LoVo (cell line): ENCODE results near the gene ALDH1A2.

Source experiments
- DNase-seq: peaks from one replicate; pipeline ENCODE4 v3.0.0-alpha.2; 2016; ENCODE audit warnings: low spot score

ALDH1A2 gene

DNA sequence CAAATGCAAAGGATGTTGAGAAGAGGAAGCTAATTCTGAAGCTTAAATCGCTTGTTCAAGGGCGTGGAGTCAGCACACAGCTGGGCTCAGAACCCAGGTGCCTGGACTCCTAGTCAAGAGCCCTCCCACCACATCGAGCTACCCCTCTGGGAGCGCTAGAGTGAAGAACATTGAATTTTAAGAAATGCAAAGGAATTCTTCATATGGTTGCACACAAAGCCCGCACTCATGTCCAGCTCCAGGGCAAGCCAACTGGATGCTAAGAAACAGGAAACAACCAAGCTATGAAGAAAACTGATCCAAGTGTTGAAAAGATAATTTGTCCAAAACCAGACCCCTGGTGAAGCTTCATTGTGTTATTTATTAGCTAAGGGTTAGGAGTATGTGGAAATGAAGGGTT is 122.3 kb downstream of the ALDH1A2 start:
- DNase-seq, result no peak

GRCh38 chr15:57941816-57942215 is 123.7 kb downstream of the ALDH1A2 start:
- no peak for DNase-seq

- no peak for DNase-seq
These were observed 133.2 kb downstream of the ALDH1A2 start for GRCh38 chr15:57932348-57932747.

- no peak for DNase-seq
These were observed 133.9 kb downstream of the ALDH1A2 start for GRCh38 chr15:57931570-57931969.

DNA sequence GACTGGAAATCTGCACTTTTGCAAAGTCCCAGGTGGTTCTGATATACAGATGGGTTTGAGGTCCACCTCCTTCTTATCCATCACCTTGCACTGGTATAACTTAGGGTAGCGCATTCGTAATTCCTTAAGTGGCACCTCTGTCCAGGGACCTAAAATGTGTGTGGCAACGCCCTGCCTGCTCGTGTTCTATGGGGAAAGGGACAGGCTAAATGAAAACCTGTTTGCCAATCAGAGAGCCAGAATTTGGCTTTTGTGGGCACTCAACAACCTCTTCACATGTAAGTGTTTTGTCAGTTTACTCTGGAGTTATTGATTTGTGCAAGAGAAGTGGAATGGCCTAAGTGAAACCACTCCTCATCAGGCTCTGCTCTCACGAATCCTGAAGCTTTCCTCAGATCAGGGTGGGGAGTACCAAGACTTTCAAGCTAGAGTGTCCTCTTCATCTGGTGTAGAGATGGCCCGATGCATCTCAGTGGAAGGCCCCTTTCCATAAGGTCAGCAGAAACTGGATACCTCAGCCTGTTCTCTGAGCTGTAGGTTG is 138.3 kb downstream of the ALDH1A2 start:
- DNase-seq, result no peak

DNA sequence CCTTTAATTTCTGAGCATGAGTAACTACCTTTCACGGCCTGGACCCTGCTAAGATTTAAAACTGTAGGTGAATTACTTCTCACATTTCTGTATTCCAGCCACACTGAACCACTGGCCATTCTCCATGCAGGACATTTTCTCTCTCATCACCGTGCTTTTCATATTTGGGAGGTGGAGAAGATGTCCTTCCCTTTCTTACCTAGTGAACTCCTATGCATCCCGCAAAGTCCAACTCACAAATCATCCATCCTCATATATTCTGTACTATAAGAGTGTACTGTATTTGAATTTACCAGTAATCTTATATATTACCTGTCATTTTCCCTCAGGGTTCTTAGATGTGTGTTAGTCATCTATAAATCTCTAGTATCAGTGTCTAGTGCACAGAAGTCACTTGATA is 139.9 kb downstream of the ALDH1A2 start:
- DNase-seq, result no peak

GRCh38 chr15:57924598-57924997 is 140.9 kb downstream of the ALDH1A2 start:
- DNase-seq, result no peak

- no peak for DNase-seq
These were observed 141.8 kb downstream of the ALDH1A2 start for GRCh38 chr15:57923750-57924149.

- DNase-seq, result no peak
These were observed 142.2 kb downstream of the ALDH1A2 start for GRCh38 chr15:57923306-57923705.

DNA sequence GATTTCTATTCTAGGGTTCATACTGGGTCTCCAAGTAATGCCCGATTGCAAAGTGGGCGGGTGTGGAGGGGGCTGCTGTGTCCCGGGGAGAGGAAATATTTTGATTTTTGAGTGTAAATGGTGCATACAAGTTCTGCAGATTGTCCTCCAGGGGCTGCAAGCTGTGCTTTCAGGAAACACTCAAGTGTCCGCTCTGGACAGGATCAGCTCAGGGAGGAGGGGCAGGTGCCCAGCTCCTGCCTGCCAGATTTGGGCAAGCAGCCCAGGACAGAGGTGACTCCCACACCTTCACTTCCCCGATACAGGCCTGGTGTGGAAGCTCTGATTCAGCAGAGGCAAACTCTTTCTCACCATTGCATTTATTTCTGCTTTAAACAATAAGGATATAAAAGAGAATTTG is 142.7 kb downstream of the ALDH1A2 start:
- DNase-seq, result no peak

DNA sequence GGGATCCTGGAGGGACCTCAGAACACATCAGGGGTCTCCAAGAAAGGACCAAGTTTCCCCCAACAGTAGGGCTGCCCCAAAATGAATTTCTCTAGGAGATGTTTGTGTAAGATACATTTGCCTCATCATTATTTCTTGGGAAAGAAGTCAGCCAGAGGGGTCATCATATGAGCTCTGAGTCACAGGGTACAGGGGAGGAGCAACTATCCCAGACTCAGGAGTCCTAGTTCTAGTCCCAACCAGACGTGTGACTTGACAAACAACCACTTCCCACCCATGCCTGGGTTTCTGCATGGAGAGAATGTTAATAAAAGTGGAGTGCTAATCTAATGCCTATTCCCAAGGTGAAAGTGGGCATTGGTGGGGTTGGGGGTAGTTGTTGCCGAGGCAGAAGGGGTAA is 144.1 kb downstream of the ALDH1A2 start:
- no peak for DNase-seq

GRCh38 chr15:57920911-57921310 is 144.6 kb downstream of the ALDH1A2 start:
- no peak for DNase-seq

- DNase-seq, result no peak
These were observed 145.8 kb downstream of the ALDH1A2 start for GRCh38 chr15:57919754-57920153.

DNA sequence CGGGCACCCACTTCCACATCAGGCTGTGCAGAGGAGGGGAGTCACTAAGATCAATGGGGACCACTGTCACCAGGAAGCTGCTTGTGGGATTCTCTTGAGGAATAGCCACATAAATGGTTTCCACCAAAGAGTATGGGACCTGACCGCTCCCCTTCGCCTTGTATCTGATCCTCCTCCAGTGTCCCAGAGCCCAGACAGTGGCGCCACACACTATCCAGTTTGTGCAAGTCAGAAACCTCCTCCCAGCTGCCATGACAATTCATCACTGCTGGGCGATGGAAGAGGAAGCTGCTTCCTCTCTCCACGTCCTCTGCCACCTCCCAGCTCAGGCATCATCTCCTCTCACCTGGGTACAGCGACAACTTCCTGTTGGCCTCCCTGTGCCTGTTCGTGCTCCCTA is 147.5 kb downstream of the ALDH1A2 start:
- DNase-seq, result no peak

GRCh38 chr15:57916695-57917094 is 148.8 kb downstream of the ALDH1A2 start:
- no peak for DNase-seq

- no peak for DNase-seq
These were observed 149.5 kb downstream of the ALDH1A2 start for GRCh38 chr15:57915827-57916531.

DNA sequence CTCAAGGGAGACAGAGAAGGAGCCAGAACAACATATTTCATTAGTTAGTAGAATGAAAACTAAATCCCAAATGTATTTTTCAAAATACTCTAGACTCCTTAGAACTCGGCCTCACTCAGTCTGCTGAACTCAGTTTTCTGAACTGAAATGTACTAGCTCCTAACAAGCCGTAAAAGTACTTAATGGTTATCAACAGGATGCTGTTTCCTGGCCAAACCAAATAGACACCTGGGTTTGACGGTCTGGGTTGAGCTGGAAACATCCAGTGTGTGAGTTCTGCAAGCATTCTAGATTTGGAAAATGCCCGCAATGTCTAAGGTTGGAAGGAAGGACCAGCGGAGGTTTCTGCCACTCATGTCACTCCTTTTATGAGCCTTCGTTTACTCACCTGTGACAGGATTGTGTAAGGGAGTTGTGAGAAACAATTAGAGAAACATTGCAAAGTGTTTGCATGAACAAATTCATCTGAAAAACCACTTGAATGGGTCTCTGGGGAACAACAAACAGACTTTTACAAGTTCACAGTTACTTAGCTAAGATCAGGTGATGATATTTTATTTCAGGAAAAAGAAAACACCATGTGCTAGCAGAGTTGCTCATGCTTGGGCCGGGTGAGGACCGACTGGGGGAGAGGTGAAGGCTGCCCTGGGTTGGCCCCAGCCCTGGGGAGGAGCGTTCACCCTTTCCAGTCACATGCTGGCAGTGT is 151.0 kb downstream of the ALDH1A2 start:
- no peak for DNase-seq

- DNase-seq, result no peak
These were observed 154.3 kb downstream of the ALDH1A2 start for GRCh38 chr15:57911247-57911646.

- no peak for DNase-seq
These were observed 154.8 kb downstream of the ALDH1A2 start for GRCh38 chr15:57910672-57911071.

DNA sequence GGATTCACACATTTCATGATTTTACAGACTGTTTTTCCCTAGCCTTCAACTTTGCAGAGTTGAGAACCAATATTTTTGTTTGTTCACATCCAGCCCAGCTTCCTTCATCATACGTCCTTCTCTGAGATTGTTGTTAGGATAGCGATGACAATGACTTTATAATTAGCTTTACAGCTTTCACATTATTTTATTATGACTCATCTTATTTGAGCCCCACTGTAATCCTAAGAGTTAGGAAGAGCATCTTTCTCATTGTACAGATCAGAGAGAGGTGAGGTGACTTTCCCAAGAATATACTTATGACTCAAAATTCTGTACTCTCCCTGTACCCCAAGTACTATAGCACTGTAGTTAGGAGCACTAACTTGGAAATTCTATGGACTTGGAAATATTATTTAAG is 156.1 kb downstream of the ALDH1A2 start:
- DNase-seq, result no peak

DNA sequence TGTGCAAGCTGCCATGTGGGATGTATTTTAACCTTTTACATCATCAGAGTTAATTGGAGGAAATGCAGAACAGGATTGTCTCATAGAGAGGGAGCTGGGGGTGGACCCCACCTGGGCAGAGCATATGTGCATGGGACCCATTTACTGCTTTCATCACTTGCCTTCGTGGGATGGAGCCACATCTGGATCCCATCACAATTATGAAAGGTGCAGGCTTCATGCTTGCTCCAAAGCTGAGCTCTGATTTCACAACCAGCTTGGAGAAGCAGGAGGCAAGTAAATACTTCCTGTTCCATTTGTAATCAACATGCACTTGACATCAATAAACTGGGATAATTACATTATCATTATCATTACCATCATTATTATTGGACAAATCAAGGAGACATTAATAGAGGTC is 161.9 kb downstream of the ALDH1A2 start:
- no peak for DNase-seq
